GM12878 (cell line): Measurements from ENCODE around the gene SPRYD3. TPM values are rescaled to one million over a fixed set of nuclear protein-coding genes. Genes with fewer than 3 reads are reported as not detected.

Experiments used
- ATAC-seq: fragments of 200-7000 bp; cut with Tn5 transposase; 3 replicates; pipeline ENCODE4 v1.9.1; 2020; ENCODE audit warnings: mild to moderate bottlenecking, moderate library complexity
- BruUV-seq: library from RNA; stranded (reverse); fragments of 400-500 nt; replicated peaks from 2 replicates; lab custom pipeline; 2021; lab: Mats Ljungman, UMichigan
- CTCF ChIA-PET: fragments of 300-600 bp; sonication (Branson Sonifier 250); formaldehyde crosslinking; extraction: SDS; loops from one replicate; lab custom pipeline; 2021; ENCODE audit warnings: inconsistent platforms; lab: Yijun Ruan, JAX
- POLR2A ChIA-PET: fragments of 350-600 bp; formaldehyde crosslinking; extraction: SDS; loops from one replicate; lab custom pipeline; 2021; ENCODE audit warnings: inconsistent platforms; lab: Charles Lee
- RAD21 ChIA-PET: fragments of 300-600 bp; sonication (Branson Sonifier 250); formaldehyde crosslinking; loops from one replicate; lab custom pipeline; 2023; ENCODE audit warnings: antibody characterized with exemption; ENCODE audit not compliant: unreplicated experiment; lab: Charles Lee
- SMC1A ChIA-PET: fragments of 300-600 bp; sonication (Branson Sonifier 250); formaldehyde crosslinking; loops from one replicate; lab custom pipeline; 2023; ENCODE audit not compliant: unreplicated experiment, uncharacterized antibody; lab: Charles Lee
- DNase-seq: peaks from one replicate; pipeline ENCODE4 v3.0.0-alpha.2; 2011; ENCODE audit warnings: low read depth, low spot score
- FAIRE-seq: peaks from 3 replicates; lab custom pipeline; 2011; peaks lifted over from hg19 to GRCh38; lab: Jason Lieb, UNC
- H2AFZ ChIP-seq: 2 replicates; pipeline ENCODE4 v1.6.0; 2011; ENCODE audit warnings: low read depth, low read length, control low read depth; ENCODE audit not compliant: control insufficient read depth
- H3K27ac ChIP-seq: 2 replicates; pipeline ENCODE4 v1.5.1; 2011; ENCODE audit warnings: control low read depth; ENCODE audit not compliant: control insufficient read depth, insufficient read depth
- H3K27me3 ChIP-seq, 2 experiments: replicated peaks in 1 of 2; 2 replicates each; pipeline versions ENCODE4 v1.6.0 to v1.6.1; 2011; ENCODE audit warnings: low read length in 1 of 2; ENCODE audit not compliant: control insufficient read depth in 2 of 2, insufficient read depth in 2 of 2
- H3K36me3 ChIP-seq, 2 experiments: 2 replicates each; pipeline ENCODE4 v1.5.1; 2011; ENCODE audit warnings: low read length in 1 of 2; ENCODE audit not compliant: control insufficient read depth in 2 of 2, insufficient read depth in 2 of 2
- H3K4me1 ChIP-seq: 2 replicates; pipeline ENCODE4 v1.6.1; 2011; ENCODE audit warnings: mild to moderate bottlenecking, low read length, moderate library complexity, mixed read lengths; ENCODE audit not compliant: control insufficient read depth, insufficient read depth
- H3K4me2 ChIP-seq: 2 replicates; pipeline ENCODE4 v1.6.0; 2011; ENCODE audit warnings: control low read depth; ENCODE audit not compliant: control insufficient read depth, insufficient read depth
- H3K4me3 ChIP-seq: fragments of 200-600 bp; sonication (generic); 2 replicates; pipeline ENCODE4 v1.5.1; 2016
- H3K79me2 ChIP-seq: 2 replicates; pipeline ENCODE4 v1.6.0; 2011; ENCODE audit warnings: low read length; ENCODE audit not compliant: control insufficient read depth, insufficient read depth
- H3K9ac ChIP-seq: 2 replicates; pipeline ENCODE4 v1.8.0; 2011; ENCODE audit warnings: low read length, control low read depth, mixed read lengths; ENCODE audit not compliant: control insufficient read depth, insufficient read depth
- H3K9me3 ChIP-seq: replicated peaks from 3 replicates; pipeline ENCODE4 v1.5.1; 2011; ENCODE audit warnings: mild to moderate bottlenecking, low read length; ENCODE audit not compliant: control insufficient read depth, insufficient read depth
- H4K20me1 ChIP-seq: 2 replicates; pipeline ENCODE4 v1.6.0; 2011; ENCODE audit not compliant: control insufficient read depth, insufficient read depth
- CHD1 ChIP-seq: IDR thresholded peaks from 2 replicates; pipeline ENCODE4 v1.6.1; 2012; ENCODE audit warnings: low read depth, low read length, improper control_type of control experiment
- ESRRA ChIP-seq: IDR thresholded peaks from 2 replicates; pipeline ENCODE4 v1.6.1; 2012; ENCODE audit warnings: mild to moderate bottlenecking, low read length, improper control_type of control experiment
- GABPA ChIP-seq: IDR thresholded peaks from 2 replicates; pipeline ENCODE4 v1.6.1; 2014; ENCODE audit warnings: antibody characterized with exemption, low read depth, mild to moderate bottlenecking, inconsistent platforms
- IRF3 ChIP-seq: fragments of 450-650 bp; IDR thresholded peaks from 2 replicates; pipeline ENCODE4 v1.6.1; 2014; ENCODE audit warnings: mild to moderate bottlenecking
- IRF4 ChIP-seq: IDR thresholded peaks from 2 replicates; pipeline ENCODE4 v1.6.1; 2011; ENCODE audit warnings: low read depth, low read length
- LARP7 ChIP-seq: fragments of 450-650 bp; IDR thresholded peaks from 2 replicates; pipeline ENCODE4 v1.6.1; 2017; ENCODE audit warnings: mild to moderate bottlenecking
- SMARCA5 ChIP-seq: fragments of 450-650 bp; IDR thresholded peaks from 2 replicates; pipeline ENCODE4 v1.6.1; 2017; ENCODE audit warnings: mild to moderate bottlenecking
- SUZ12 ChIP-seq: fragments of 200-600 bp; sonication (generic); IDR thresholded peaks from one replicate; pipeline ENCODE4 v1.6.1; 2018; ENCODE audit warnings: antibody characterized with exemption, mild to moderate bottlenecking; ENCODE audit not compliant: unreplicated experiment
- TCF3 ChIP-seq: IDR thresholded peaks from 2 replicates; pipeline ENCODE4 v1.6.1; 2012; ENCODE audit warnings: low read depth, mild to moderate bottlenecking, low read length, borderline replicate concordance; ENCODE audit not compliant: insufficient read depth
- WGBS: methylation state at CpG from one replicate; pipeline ENCODE4 v1.1.6; 2016; ENCODE audit warnings: low lambda C conversion rate; ENCODE audit not compliant: insufficient replicate concordance, insufficient coverage; ENCODE audit errors: missing lambda C conversion rate; 5-methylcytosine and 5-hydroxymethylcytosine counted together
- in situ Hi-C: fragments of 300-500 bp; cut with MboI; formaldehyde crosslinking; loops from 9 replicates; pipeline ENCODE4 v1.14.3; 2018; ENCODE audit warnings: mixed read lengths
- intact Hi-C: fragments of 100-400 bp; cut with micrococcal nuclease; formaldehyde crosslinking; loops from one replicate; pipeline ENCODE4 v1.14.2; 2022; ENCODE audit not compliant: unreplicated experiment
- polyA plus RNA-seq, 11 experiments: library from polyadenylated mRNA; depleted of rRNA in 4 of 11; unstranded in 6 of 11; stranded (reverse) in 5 of 11; fragments of >200 nt; fragmentation: Nextera tagmentation in 4 of 11; fragmentation: Illumina TruSeq in 1 of 11; extraction: Ambion mirVana in 4 of 11; extraction: Trizol in 1 of 11; gene quantifications; 1 replicate in 1 of 11; 2 replicates in 10 of 11; pipeline versions ENCODE4 v1.2.1 to v1.2.3, GENCODE V29; 2011 to 2016; ENCODE audit warnings: inconsistent platforms in 2 of 11, missing spikeins in 2 of 11, low read depth in 1 of 11
- total RNA-seq, 4 experiments: library from RNA; depleted of rRNA in 3 of 4; stranded (reverse); fragments of >200 nt in 3 of 4; fragmentation: Illumina TruSeq in 1 of 4; extraction: Trizol in 1 of 4; gene quantifications; 2 replicates each; pipeline versions ENCODE4 v1.2.1 to v1.2.3, GENCODE V29; 2013 to 2021
- TF ChIP-seq, protein P1 (sequence below): fragments of 450-650 bp; conservative IDR thresholded peaks from 2 replicates; pipeline ENCODE4 v1.6.1; 2017; ENCODE audit warnings: mild to moderate bottlenecking, moderate library complexity
- TF ChIP-seq, protein P2 (sequence below): IDR thresholded peaks from 2 replicates; pipeline ENCODE4 v1.6.1; 2012; ENCODE audit warnings: low read depth, low read length, improper control_type of control experiment

Gene SPRYD3
- total and polyA plus RNA-seq, 10 of the 15 experiments (the other 5 are each of a cell fraction or from before 2014, with no cell fraction given): 2.3 to 26.4 (median 20.2) TPM

DNA sequence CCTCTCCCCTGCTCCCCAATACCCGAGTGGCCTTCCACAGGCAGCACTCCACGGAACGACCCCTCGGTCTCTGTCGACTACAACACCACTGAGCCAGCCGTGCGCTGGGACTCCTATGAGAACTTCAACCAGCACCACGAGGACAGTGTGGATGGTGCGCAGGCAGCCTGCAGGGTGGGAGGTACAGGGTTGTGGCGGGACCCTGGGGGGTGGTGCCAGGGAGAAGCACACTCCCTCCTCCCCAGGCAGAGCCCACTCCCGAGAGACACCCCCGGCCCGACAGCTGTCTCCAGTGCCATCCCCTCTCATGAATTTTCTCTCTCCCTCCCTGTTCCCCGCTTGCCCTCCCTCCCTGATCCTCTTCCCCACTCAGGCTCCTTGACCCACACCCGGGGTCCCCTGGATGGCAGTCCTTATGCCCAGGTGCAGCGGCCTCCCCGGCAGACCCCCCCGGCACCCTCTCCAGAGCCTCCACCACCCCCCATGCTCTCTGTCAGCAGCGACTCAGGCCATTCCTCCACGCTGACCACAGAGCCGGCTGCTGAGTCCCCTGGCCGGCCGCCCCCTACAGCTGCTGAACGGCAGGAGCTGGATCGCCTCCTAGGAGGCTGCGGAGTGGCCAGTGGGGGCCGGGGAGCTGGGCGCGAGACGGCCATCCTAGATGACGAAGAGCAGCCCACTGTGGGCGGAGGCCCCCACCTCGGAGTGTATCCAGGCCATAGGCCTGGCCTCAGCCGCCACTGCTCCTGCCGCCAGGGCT, 20.3 kb downstream of the SPRYD3 start:
- H3K36me3 ChIP-seq: no peaks in the 10 kb centered on the region
- H3K4me3 ChIP-seq: no peak overlapping the region
- ChIA-PET CTCF (no interaction called here), SMC1A (no interaction called here), RAD21 (no interaction called here), POLR2A (no interaction called here)
- peaks cover 3% of the 10 kb centered on the region for H3K4me1 ChIP-seq
- FAIRE-seq (no peak), ATAC-seq (no peak), DNase-seq (no peak)
- WGBS: 49% methylated on average over 33 of the region's 35 CpGs
- H3K9me3 ChIP-seq: no peaks in the 10 kb centered on the region
- H2AFZ ChIP-seq: no peak overlapping the region
- H3K27me3 ChIP-seq: no peaks in the 10 kb centered on the region
- no peak overlapping the region for H3K9ac ChIP-seq
- TF ChIP-seq, protein P1, sequence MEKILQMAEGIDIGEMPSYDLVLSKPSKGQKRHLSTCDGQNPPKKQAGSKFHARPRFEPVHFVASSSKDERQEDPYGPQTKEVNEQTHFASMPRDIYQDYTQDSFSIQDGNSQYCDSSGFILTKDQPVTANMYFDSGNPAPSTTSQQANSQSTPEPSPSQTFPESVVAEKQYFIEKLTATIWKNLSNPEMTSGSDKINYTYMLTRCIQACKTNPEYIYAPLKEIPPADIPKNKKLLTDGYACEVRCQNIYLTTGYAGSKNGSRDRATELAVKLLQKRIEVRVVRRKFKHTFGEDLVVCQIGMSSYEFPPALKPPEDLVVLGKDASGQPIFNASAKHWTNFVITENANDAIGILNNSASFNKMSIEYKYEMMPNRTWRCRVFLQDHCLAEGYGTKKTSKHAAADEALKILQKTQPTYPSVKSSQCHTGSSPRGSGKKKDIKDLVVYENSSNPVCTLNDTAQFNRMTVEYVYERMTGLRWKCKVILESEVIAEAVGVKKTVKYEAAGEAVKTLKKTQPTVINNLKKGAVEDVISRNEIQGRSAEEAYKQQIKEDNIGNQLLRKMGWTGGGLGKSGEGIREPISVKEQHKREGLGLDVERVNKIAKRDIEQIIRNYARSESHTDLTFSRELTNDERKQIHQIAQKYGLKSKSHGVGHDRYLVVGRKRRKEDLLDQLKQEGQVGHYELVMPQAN: no peak
- TF ChIP-seq, protein P2, sequence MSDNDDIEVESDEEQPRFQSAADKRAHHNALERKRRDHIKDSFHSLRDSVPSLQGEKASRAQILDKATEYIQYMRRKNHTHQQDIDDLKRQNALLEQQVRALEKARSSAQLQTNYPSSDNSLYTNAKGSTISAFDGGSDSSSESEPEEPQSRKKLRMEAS: no peak
- TF ChIP-seq IRF3: no peak
- TF ChIP-seq SUZ12: no peak
- no peak for TF ChIP-seq TCF3
- no peak for TF ChIP-seq GABPA
- TF ChIP-seq IRF4: no peak
- no peak for TF ChIP-seq ESRRA
- no peak for TF ChIP-seq LARP7
- TF ChIP-seq SMARCA5: no peak
- no peak for TF ChIP-seq CHD1
- intact Hi-C loops: no loop called here
- H3K4me2 ChIP-seq: no peak overlapping the region
- no TSS peak for BruUV-seq
- in situ Hi-C loops: no loop called here
- H3K27ac ChIP-seq: no peak overlapping the region
- no peaks in the 10 kb centered on the region for H3K79me2 ChIP-seq
- H4K20me1 ChIP-seq: no peaks in the 10 kb centered on the region
